Breast epithelium (tissue), 3 donors: ENCODE measurements around the gene OR6S1.

ENCODE experiments used
- POLR2AphosphoS5 ChIP-seq, 3 donors: sonication (generic); formaldehyde crosslinking; IDR thresholded peaks; one replicate each; pipeline ENCODE4 v1.6.1; 2017; ENCODE audit warnings: antibody characterized with exemption in 3 of 3
- TF ChIP-seq, protein P1 (sequence below), 3 donors: fragments of 450-650 bp; IDR thresholded peaks; one replicate each; pipeline ENCODE4 v1.5.1; 2016 to 2017; ENCODE audit warnings: antibody characterized with exemption in 3 of 3, mild to moderate bottlenecking in 3 of 3, moderate library complexity in 3 of 3

DNA sequence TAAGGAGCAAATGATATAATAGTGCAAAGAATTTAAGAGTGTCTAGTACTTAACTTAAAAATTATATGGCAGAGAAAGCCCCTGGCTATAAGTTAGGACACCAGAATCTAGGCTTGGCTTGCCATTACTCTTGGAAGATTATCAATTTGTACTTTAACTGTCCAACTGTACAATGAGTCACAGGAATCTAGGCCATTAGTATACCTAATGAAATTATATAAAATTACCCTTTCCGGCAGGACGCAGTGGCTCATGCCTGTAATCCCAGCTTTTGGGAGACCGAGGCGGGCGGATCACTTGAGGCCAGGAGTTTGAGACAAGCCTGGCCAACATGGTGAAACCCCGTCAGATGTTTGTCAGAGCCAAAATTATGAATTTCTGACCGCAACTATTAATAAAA lies 691 bp upstream of the OR6S1 start:
- TF ChIP-seq POLR2AphosphoS5 (IDR thresholded peaks at IDR 0.05) = no peak
- TF ChIP-seq, protein P1, sequence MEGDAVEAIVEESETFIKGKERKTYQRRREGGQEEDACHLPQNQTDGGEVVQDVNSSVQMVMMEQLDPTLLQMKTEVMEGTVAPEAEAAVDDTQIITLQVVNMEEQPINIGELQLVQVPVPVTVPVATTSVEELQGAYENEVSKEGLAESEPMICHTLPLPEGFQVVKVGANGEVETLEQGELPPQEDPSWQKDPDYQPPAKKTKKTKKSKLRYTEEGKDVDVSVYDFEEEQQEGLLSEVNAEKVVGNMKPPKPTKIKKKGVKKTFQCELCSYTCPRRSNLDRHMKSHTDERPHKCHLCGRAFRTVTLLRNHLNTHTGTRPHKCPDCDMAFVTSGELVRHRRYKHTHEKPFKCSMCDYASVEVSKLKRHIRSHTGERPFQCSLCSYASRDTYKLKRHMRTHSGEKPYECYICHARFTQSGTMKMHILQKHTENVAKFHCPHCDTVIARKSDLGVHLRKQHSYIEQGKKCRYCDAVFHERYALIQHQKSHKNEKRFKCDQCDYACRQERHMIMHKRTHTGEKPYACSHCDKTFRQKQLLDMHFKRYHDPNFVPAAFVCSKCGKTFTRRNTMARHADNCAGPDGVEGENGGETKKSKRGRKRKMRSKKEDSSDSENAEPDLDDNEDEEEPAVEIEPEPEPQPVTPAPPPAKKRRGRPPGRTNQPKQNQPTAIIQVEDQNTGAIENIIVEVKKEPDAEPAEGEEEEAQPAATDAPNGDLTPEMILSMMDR (IDR thresholded peaks at IDR 0.05) = no peak
